Liver (tissue), 9 donors: Measurements from ENCODE around the gene ATG16L1. TPM values are rescaled to one million over a fixed set of nuclear protein-coding genes. Genes with fewer than 3 reads are reported as not detected.

Experiments
- DNase-seq: peaks from one replicate; pipeline ENCODE4 v3.0.0-alpha.2; 2017; ENCODE audit warnings: low spot score
- H3K27ac ChIP-seq, 2 donors: one replicate each; pipeline ENCODE4 v1.7.0; 2013; ENCODE audit warnings: inconsistent platforms in 2 of 2, low read length in 2 of 2, control low read depth in 1 of 2, low read depth in 1 of 2, mild to moderate bottlenecking in 1 of 2
- H3K27me3 ChIP-seq, 4 donors: one replicate each; pipeline versions ENCODE4 v1.6.1 to v1.7.0; 2013; ENCODE audit warnings: low read length in 3 of 4, inconsistent platforms in 1 of 4, mild to moderate bottlenecking in 1 of 4, moderate library complexity in 1 of 4; ENCODE audit not compliant: control insufficient read depth in 4 of 4, insufficient read depth in 4 of 4
- H3K36me3 ChIP-seq, 4 donors: one replicate each; pipeline versions ENCODE4 v1.6.1 to v1.7.0; 2013; ENCODE audit warnings: low read length in 3 of 4, mild to moderate bottlenecking in 3 of 4, low read depth in 1 of 4, moderate library complexity in 1 of 4; ENCODE audit not compliant: control insufficient read depth in 4 of 4, insufficient read depth in 3 of 4
- H3K4me1 ChIP-seq, 4 donors: one replicate each; pipeline versions ENCODE4 v1.6.1 to v1.7.0; 2013; ENCODE audit warnings: low read length in 3 of 4, mild to moderate bottlenecking in 3 of 4, moderate library complexity in 1 of 4; ENCODE audit not compliant: control insufficient read depth in 4 of 4, insufficient read depth in 4 of 4
- H3K4me3 ChIP-seq, 3 donors: one replicate each; pipeline versions ENCODE4 v1.6.1 to v1.7.0; 2013; ENCODE audit warnings: low read length in 3 of 3, control low read depth in 1 of 3, low read depth in 1 of 3, mild to moderate bottlenecking in 1 of 3
- H3K9ac ChIP-seq, 2 donors: one replicate each; pipeline ENCODE4 v1.7.0; 2013; ENCODE audit warnings: low read length in 2 of 2, mild to moderate bottlenecking in 2 of 2, moderate library complexity in 2 of 2, control low read depth in 1 of 2, low read depth in 1 of 2
- H3K9me3 ChIP-seq, 4 donors: one replicate each; pipeline versions ENCODE4 v1.6.1 to v1.7.0; 2013; ENCODE audit warnings: low read length in 3 of 4; ENCODE audit not compliant: control insufficient read depth in 4 of 4
- EGR1 ChIP-seq, 2 donors: IDR thresholded peaks; 2 replicates each; pipeline ENCODE4 v1.6.1; 2016 to 2018; ENCODE audit warnings: antibody characterized with exemption in 2 of 2, low read depth in 2 of 2
- FOXA1 ChIP-seq: IDR thresholded peaks from 2 replicates; pipeline ENCODE4 v1.6.1; 2016; ENCODE audit warnings: antibody characterized with exemption
- GABPA ChIP-seq, 2 donors: IDR thresholded peaks in 1 of 2; conservative IDR thresholded peaks in 1 of 2; 2 replicates each; pipeline ENCODE4 v1.6.1; 2016; ENCODE audit warnings: antibody characterized with exemption in 2 of 2, mild to moderate bottlenecking in 1 of 2, moderate library complexity in 1 of 2
- HNF4A ChIP-seq, 2 donors: conservative IDR thresholded peaks; 2 replicates each; pipeline ENCODE4 v1.6.1; 2016; ENCODE audit warnings: antibody characterized with exemption in 2 of 2, mild to moderate bottlenecking in 2 of 2
- HNF4G ChIP-seq: IDR thresholded peaks from 2 replicates; pipeline ENCODE4 v1.6.1; 2016; ENCODE audit warnings: antibody characterized with exemption
- JUND ChIP-seq, 2 donors: IDR thresholded peaks; 2 replicates each; pipeline ENCODE4 v1.6.1; 2016; ENCODE audit warnings: antibody characterized with exemption in 2 of 2
- NR2F2 ChIP-seq: IDR thresholded peaks from 2 replicates; pipeline ENCODE4 v1.6.1; 2016; ENCODE audit warnings: antibody characterized with exemption
- RXRA ChIP-seq, 2 donors: IDR thresholded peaks; 2 replicates each; pipeline ENCODE4 v1.6.1; 2017 to 2018; ENCODE audit warnings: antibody characterized with exemption in 2 of 2, mild to moderate bottlenecking in 1 of 2
- SP1 ChIP-seq: IDR thresholded peaks from 2 replicates; pipeline ENCODE4 v1.6.1; 2018; ENCODE audit warnings: antibody characterized with exemption, mild to moderate bottlenecking
- TAF1 ChIP-seq: conservative IDR thresholded peaks from 2 replicates; pipeline ENCODE4 v1.6.1; 2016; ENCODE audit warnings: antibody characterized with exemption, mild to moderate bottlenecking
- YY1 ChIP-seq: IDR thresholded peaks from 2 replicates; pipeline ENCODE4 v1.6.1; 2016; ENCODE audit warnings: antibody characterized with exemption, mild to moderate bottlenecking
- WGBS: extraction: QIAGEN DNeasy Blood & Tissue Kit; methylation state at CpG from one replicate; pipeline ENCODE4 v1.1.7; 2013; 5-methylcytosine and 5-hydroxymethylcytosine counted together
- polyA plus RNA-seq, 2 donors: library from polyadenylated mRNA; stranded (reverse) in 1 of 2; unstranded in 1 of 2; fragments of 200-250 nt in 1 of 2; fragments of >200 nt in 1 of 2; fragmentation: Nextera tagmentation in 1 of 2; extraction: Ambion mirVana in 1 of 2; gene quantifications; one replicate each; pipeline versions ENCODE4 v1.2.1 to v1.2.3, GENCODE V29; 2013 to 2015
- total RNA-seq, 2 donors: library from RNA; depleted of rRNA; stranded (reverse); fragments of >200 nt; gene quantifications; one replicate each; pipeline ENCODE4 v1.2.3, GENCODE V29; 2014
- TF ChIP-seq, protein P1 (sequence below): IDR thresholded peaks from 2 replicates; pipeline ENCODE4 v1.6.1; 2016; ENCODE audit warnings: antibody characterized with exemption
- TF ChIP-seq, protein P2 (sequence below): IDR thresholded peaks from 2 replicates; pipeline ENCODE4 v1.6.1; 2016; ENCODE audit warnings: antibody characterized with exemption
- donor health status: healthy.
- donor health status: healthy.
- donor health status: healthy.
- donor health status: healthy.
- donor health status: healthy.

Gene ATG16L1
- total and polyA plus RNA-seq, 4 donors = 6.4 to 22.8 (median 15.7) TPM

DNA sequence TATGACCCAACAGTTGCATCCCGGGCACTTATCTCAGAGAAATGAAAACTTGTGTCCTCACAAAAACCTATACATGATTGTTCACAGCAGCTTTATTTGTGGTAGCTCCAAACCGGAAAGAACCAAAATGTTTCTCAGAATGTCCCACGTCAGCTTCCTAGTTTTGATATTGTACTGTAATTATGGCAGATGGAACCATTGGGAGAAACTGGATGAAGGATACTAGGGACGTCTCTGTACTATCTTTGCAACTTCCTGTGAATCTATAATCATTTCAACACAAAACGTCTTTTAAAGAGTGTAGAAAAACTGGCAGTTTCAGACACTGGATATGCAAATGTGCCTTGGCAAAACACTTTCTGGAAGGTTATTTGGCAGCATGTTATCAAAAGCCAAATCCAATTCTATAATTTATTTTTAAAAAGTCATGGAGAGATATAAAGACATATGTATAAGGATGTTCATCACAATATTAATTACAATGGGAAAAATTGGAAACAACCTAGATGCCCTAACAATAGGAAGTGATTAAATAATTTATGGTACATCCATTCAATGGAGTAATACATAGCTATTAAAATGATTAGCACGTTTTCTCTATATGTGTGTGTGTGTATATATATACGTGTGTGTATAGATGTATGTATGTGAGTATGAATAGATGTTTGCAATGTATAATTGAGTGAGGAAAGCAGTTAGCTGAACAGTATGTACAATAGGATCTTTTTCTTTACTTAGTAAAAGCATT lies 65.9 kb downstream of the ATG16L1 start:
- TF ChIP-seq TAF1 (no peak), NR2F2 (no peak), SP1 (no peak), HNF4G (no peak), GABPA (IDR thresholded peaks at IDR 0.05 in 1 of 2, conservative IDR thresholded peaks at IDR 0.05 in 1 of 2) (no peak)
- TF ChIP-seq, protein P1, sequence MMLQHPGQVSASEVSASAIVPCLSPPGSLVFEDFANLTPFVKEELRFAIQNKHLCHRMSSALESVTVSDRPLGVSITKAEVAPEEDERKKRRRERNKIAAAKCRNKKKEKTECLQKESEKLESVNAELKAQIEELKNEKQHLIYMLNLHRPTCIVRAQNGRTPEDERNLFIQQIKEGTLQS = no peak
- no peaks in the 10 kb centered on the region for H3K36me3 ChIP-seq
- H3K4me3 ChIP-seq = no peak overlapping the region
- no peaks in the 10 kb centered on the region for H3K9me3 ChIP-seq
- no peak overlapping the region for H3K9ac ChIP-seq
- no peak overlapping the region for H3K27ac ChIP-seq
- no peak for DNase-seq
- WGBS = 76% methylated on average over 7 of the region's 7 CpGs
- H3K4me1 ChIP-seq = no peaks in the 10 kb centered on the region
- H3K27me3 ChIP-seq = no peaks in the 10 kb centered on the region

DNA sequence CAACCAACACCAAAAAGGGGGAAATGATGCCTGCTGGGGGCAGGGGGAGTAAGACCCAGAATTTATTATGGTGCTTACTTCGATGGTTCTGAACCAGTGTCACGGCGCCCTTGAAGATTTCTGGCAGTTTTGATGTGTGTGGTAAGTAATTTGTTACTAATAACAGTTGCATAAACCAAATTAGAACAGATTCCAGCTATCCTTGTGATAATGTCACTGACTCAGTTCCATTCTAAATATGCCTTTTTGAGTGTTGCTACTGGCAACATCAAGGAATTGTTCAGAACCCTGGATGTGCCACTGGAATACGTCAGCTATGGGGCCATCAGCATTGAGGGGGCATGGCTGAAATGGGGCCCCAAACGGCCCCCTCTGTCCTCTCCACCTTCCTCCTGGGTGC lies 67.8 kb downstream of the ATG16L1 start:
- Histone ChIP-seq H3K9ac (no peak overlapping the region), H3K4me1 (no peaks in the 10 kb centered on the region), H3K27ac (no peak overlapping the region), H3K9me3 (no peaks in the 10 kb centered on the region), H3K36me3 (no peaks in the 10 kb centered on the region), H3K27me3 (no peaks in the 10 kb centered on the region), H3K4me3 (no peak overlapping the region)
- DNase-seq = no peak
- no peak for TF ChIP-seq RXRA (IDR thresholded peaks at IDR 0.05)
- TF ChIP-seq EGR1 (IDR thresholded peaks at IDR 0.05; ENCODE audit: low read depth in 2 of 2) = no peak
- TF ChIP-seq HNF4A (conservative IDR thresholded peaks at IDR 0.05) = no peak
- TF ChIP-seq GABPA (IDR thresholded peaks at IDR 0.05 in 1 of 2, conservative IDR thresholded peaks at IDR 0.05 in 1 of 2) = no peak
- no peak for TF ChIP-seq JUND (IDR thresholded peaks at IDR 0.05)
- TF ChIP-seq YY1 = no peak
- TF ChIP-seq TAF1 = no peak
- TF ChIP-seq FOXA1 = no peak
- TF ChIP-seq, protein P2, sequence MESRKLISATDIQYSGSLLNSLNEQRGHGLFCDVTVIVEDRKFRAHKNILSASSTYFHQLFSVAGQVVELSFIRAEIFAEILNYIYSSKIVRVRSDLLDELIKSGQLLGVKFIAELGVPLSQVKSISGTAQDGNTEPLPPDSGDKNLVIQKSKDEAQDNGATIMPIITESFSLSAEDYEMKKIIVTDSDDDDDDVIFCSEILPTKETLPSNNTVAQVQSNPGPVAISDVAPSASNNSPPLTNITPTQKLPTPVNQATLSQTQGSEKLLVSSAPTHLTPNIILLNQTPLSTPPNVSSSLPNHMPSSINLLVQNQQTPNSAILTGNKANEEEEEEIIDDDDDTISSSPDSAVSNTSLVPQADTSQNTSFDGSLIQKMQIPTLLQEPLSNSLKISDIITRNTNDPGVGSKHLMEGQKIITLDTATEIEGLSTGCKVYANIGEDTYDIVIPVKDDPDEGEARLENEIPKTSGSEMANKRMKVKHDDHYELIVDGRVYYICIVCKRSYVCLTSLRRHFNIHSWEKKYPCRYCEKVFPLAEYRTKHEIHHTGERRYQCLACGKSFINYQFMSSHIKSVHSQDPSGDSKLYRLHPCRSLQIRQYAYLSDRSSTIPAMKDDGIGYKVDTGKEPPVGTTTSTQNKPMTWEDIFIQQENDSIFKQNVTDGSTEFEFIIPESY = no peak
- TF ChIP-seq SP1 = no peak
- no peak for TF ChIP-seq HNF4G
- WGBS = 84% methylated on average over 5 of the region's 5 CpGs

DNA sequence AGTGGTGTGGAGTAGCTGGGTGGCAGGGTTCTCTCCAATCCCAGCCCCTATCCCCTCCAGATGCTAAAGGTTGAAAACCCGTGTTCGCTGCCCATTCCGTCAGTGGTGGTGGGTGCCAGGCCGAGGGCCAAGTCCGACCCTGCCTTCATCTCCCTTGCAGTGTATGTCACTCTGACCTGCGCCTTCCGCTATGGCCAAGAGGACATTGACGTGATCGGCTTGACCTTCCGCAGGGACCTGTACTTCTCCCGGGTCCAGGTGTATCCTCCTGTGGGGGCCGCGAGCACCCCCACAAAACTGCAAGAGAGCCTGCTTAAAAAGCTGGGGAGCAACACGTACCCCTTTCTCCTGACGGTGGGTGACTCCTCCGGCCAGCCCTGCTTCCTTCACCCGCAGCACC lies 69.0 kb downstream of the ATG16L1 start:
- Histone ChIP-seq H3K27ac (no peak overlapping the region), H3K36me3 (no peaks in the 10 kb centered on the region), H3K9me3 (no peaks in the 10 kb centered on the region), H3K4me1 (no peaks in the 10 kb centered on the region), H3K9ac (no peak overlapping the region), H3K27me3 (no peaks in the 10 kb centered on the region), H3K4me3 (no peak overlapping the region)
- DNase-seq = no peak
- TF ChIP-seq GABPA (IDR thresholded peaks at IDR 0.05 in 1 of 2, conservative IDR thresholded peaks at IDR 0.05 in 1 of 2) = no peak
- no peak for TF ChIP-seq FOXA1
- TF ChIP-seq, protein P2 = no peak
- no peak for TF ChIP-seq HNF4A (conservative IDR thresholded peaks at IDR 0.05)
- TF ChIP-seq, protein P1 = no peak
- TF ChIP-seq EGR1 (IDR thresholded peaks at IDR 0.05; ENCODE audit: low read depth in 2 of 2) = no peak
- WGBS = 94% methylated on average over 17 of the region's 17 CpGs
